DMS153 (cell line): ENCODE results near the gene NES.

Experiments used
- DNase-seq: peaks from one replicate; lab custom pipeline; 2025; lab: John Stamatoyannopoulos, UW

Gene NES

GRCh38 chr1:156676820-156677615, at the start of gene NES:
TSS of gene NES (minus strand) at chr1:156677407. CDS start at chr1:156677264, 143 bp downstream.
- peak; percentile 83 for DNase-seq

- peak; percentile 38 for DNase-seq
Measured at GRCh38 chr1:156726549-156727226, 49.5 kb upstream of the NES start.

GRCh38 chr1:156725683-156726280, 48.6 kb upstream of the NES start:
- peak; percentile 86 for DNase-seq

- DNase-seq: no peak
Measured at GRCh38 chr1:156721535-156721934, 44.3 kb upstream of the NES start.

- no peak for DNase-seq
Measured at GRCh38 chr1:156721131-156721530, 43.9 kb upstream of the NES start.

GRCh38 chr1:156717351-156717750, 40.1 kb upstream of the NES start:
- DNase-seq: no peak

- no peak for DNase-seq
Measured at GRCh38 chr1:156714830-156715229, 37.6 kb upstream of the NES start.

GRCh38 chr1:156712626-156713025, 35.4 kb upstream of the NES start:
- no peak for DNase-seq

- DNase-seq: no peak
Measured at GRCh38 chr1:156711011-156711817, 34.0 kb upstream of the NES start.

- peak; percentile 55 for DNase-seq
Measured at GRCh38 chr1:156709757-156710489, 32.7 kb upstream of the NES start.

- DNase-seq: no peak
Measured at GRCh38 chr1:156709031-156709430, 31.8 kb upstream of the NES start.

- DNase-seq: no peak
Measured at GRCh38 chr1:156708218-156708661, 31.0 kb upstream of the NES start.

GRCh38 chr1:156707417-156708217, 30.4 kb upstream of the NES start:
- DNase-seq: no peak

- no peak for DNase-seq
Measured at GRCh38 chr1:156706657-156707416, 29.6 kb upstream of the NES start.

GRCh38 chr1:156705918-156706656, 28.9 kb upstream of the NES start:
- DNase-seq: peak; percentile 71

GRCh38 chr1:156705321-156705917, 28.2 kb upstream of the NES start, which contains the start of gene CRABP2:
TSS of gene CRABP2 (minus strand) at chr1:156705583. CDS start at chr1:156705446, 137 bp downstream.
- peak; percentile 55 for DNase-seq

GRCh38 chr1:156704930-156705320, 27.7 kb upstream of the NES start:
- no peak for DNase-seq

- no peak for DNase-seq
Measured at GRCh38 chr1:156704166-156704711, 27.0 kb upstream of the NES start.
